ENCODE measurements around the gene SIMC1. TPM values are rescaled to one million over a fixed set of nuclear protein-coding genes. Genes with fewer than 3 reads are reported as not detected.

The SIMC1 gene
- total RNA-seq, 3 donors from 2014 or later (not counting 1 experiment from before 2014, with no cell fraction given): 19.6 to 30.2 (median 27.8) TPM

DNA sequence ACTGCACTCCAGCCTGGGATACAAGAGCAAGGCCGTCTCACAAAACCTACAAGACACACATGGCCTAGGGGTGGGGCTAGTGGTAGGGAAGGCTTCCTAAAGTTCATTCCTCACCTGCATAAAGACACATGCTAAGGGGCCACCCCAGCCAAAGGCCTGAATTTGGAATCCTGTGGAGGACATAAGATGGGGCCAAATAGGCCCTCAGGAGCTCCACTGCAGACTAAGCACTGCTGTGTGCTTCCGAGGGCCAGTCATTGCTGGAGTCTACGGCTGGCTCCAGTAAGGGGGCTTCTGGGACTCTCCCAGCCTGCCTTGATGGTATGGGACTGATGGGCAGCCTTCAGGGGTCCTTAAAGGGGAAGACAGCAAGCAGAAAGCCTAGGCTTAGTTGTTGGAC lies 144.5 kb downstream of the SIMC1 start:
- DNase-seq: no peak
- Histone ChIP-seq H3K9me3 (ENCODE audit: control insufficient read depth, insufficient read depth, low read length) (no peaks in the 10 kb centered on the region), H3K4me3 (ENCODE audit: low read length) (no peak overlapping the region), H3K36me3 (ENCODE audit: control insufficient read depth, insufficient read depth, low read length) (peaks cover 46% of the 10 kb centered on the region), H3K4me1 (ENCODE audit: control insufficient read depth, insufficient read depth, low read length) (peaks cover 4% of the 10 kb centered on the region), H3K27ac (ENCODE audit: low read length) (no peak overlapping the region), H3K27me3 (ENCODE audit: control insufficient read depth, insufficient read depth, low read length) (no peaks in the 10 kb centered on the region)
- intact Hi-C loops (cut with micrococcal nuclease): no loop called here
- ATAC-seq: no peak
- Mint-ChIP-seq H3K9me3 (no peaks in the 10 kb centered on the region), H3K27me3 (ENCODE audit: low read depth in 2 of 2) (no peaks in the 10 kb centered on the region), H3K36me3 (no peaks in the 10 kb centered on the region), H3K4me3 (no peak overlapping the region), H3K4me1 (peaks cover 20 to 21% of the 10 kb centered on the region in 2 donors), H3K27ac (no peak overlapping the region)
- TF ChIP-seq, protein P1, sequence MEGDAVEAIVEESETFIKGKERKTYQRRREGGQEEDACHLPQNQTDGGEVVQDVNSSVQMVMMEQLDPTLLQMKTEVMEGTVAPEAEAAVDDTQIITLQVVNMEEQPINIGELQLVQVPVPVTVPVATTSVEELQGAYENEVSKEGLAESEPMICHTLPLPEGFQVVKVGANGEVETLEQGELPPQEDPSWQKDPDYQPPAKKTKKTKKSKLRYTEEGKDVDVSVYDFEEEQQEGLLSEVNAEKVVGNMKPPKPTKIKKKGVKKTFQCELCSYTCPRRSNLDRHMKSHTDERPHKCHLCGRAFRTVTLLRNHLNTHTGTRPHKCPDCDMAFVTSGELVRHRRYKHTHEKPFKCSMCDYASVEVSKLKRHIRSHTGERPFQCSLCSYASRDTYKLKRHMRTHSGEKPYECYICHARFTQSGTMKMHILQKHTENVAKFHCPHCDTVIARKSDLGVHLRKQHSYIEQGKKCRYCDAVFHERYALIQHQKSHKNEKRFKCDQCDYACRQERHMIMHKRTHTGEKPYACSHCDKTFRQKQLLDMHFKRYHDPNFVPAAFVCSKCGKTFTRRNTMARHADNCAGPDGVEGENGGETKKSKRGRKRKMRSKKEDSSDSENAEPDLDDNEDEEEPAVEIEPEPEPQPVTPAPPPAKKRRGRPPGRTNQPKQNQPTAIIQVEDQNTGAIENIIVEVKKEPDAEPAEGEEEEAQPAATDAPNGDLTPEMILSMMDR (IDR thresholded peaks at IDR 0.05): no peak
- 83% methylated on average over 2 of the region's 3 CpGs for WGBS (ENCODE audit: insufficient coverage)

DNA sequence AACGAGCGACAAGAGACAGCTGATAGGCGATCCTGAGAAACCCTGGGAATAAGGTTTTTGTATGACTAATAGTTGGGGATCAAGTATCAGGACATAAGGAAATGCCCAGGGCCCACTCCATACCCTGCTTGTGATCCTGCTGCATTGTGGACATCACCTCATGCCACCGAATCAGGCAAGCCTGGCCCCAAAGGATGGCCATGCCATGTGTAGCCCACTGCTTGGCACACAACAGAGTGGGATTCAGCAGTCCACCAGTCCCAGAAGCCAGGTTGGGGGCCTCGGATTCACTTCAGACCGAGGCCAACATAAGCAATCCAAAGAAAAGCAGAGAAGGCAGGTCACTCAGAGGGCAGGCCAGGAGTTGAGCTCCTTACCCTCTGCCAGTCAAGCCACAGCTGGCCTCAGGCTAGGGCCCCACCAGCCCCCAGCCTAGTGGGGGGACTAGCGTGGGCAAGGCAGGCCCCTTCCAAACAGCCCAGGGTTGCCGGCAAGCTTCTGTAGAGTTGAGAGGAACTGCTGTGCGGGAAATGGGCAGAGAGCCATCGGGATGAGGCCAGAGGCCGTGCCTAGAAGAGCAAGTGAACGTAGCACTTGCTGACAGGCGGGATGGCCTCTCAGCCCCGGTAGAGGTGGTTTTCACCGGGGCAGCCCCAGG lies 145.2 kb downstream of the SIMC1 start:
- ATAC-seq (no peak), DNase-seq (no peak)
- peaks cover 9% of the 10 kb centered on the region for H3K4me1 ChIP-seq (ENCODE audit: control insufficient read depth, insufficient read depth, low read length)
- Mint-ChIP-seq H3K27me3 (ENCODE audit: low read depth in 2 of 2) (no peaks in the 10 kb centered on the region), H3K4me1 (peaks cover 26 to 28% of the 10 kb centered on the region in 2 donors), H3K9me3 (no peaks in the 10 kb centered on the region), H3K27ac (no peak overlapping the region), H3K4me3 (no peak overlapping the region), H3K36me3 (no peaks in the 10 kb centered on the region)
- H3K36me3 ChIP-seq (ENCODE audit: control insufficient read depth, insufficient read depth, low read length): peaks cover 46% of the 10 kb centered on the region
- H3K9me3 ChIP-seq (ENCODE audit: control insufficient read depth, insufficient read depth, low read length): no peaks in the 10 kb centered on the region
- H3K4me3 ChIP-seq (ENCODE audit: low read length): no peak overlapping the region
- H3K27ac ChIP-seq (ENCODE audit: low read length): no peak overlapping the region
- intact Hi-C loops (cut with micrococcal nuclease): no loop called here
- TF ChIP-seq, protein P1 (IDR thresholded peaks at IDR 0.05): no peak
- WGBS (ENCODE audit: insufficient coverage): 88% methylated on average over 14 of the region's 15 CpGs
- no peaks in the 10 kb centered on the region for H3K27me3 ChIP-seq (ENCODE audit: control insufficient read depth, insufficient read depth, low read length)

DNA sequence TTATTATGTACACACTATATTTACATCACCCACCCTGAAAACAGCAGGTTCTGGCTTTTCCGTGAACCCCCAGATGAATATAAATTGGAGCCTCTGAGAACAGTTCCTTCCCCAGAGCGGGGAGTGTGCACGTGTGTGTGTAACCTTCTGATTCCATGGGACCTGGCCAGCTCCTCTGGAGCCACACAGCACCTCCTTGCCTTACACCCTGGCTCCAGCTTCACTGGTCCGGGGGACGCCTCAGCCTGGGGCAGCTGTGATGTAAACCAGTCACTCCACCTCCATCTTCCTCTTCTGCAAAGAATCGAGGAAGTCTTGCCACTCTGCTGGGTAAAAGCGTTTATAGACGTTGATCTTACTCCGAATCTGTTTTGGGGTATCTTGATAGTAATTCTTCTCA lies 145.7 kb downstream of the SIMC1 start:
- no peaks in the 10 kb centered on the region for H3K36me3 Mint-ChIP-seq
- no peak for ATAC-seq
- no peaks in the 10 kb centered on the region for H3K27me3 ChIP-seq (ENCODE audit: control insufficient read depth, insufficient read depth, low read length)

More for the DNA sequence above, 145.7 kb downstream of the SIMC1 start:
- Mint-ChIP-seq H3K27me3 (ENCODE audit: low read depth in 2 of 2) (no peaks in the 10 kb centered on the region), H3K27ac (no peak overlapping the region), H3K4me3 (no peak overlapping the region), H3K9me3 (no peaks in the 10 kb centered on the region), H3K4me1 (peaks cover 31 to 33% of the 10 kb centered on the region in 2 donors)
- WGBS (ENCODE audit: insufficient coverage): 89% methylated on average over 9 of the region's 9 CpGs
- Histone ChIP-seq H3K4me3 (ENCODE audit: low read length) (no peak overlapping the region), H3K36me3 (ENCODE audit: control insufficient read depth, insufficient read depth, low read length) (peaks cover 46% of the 10 kb centered on the region), H3K9me3 (ENCODE audit: control insufficient read depth, insufficient read depth, low read length) (no peaks in the 10 kb centered on the region), H3K4me1 (ENCODE audit: control insufficient read depth, insufficient read depth, low read length) (peaks cover 9% of the 10 kb centered on the region), H3K27ac (ENCODE audit: low read length) (no peak overlapping the region)
- intact Hi-C loops (cut with micrococcal nuclease): no loop called here
- TF ChIP-seq, protein P1 (IDR thresholded peaks at IDR 0.05): no peak
- DNase-seq: no peak

Measured in natural killer cell (primary cell).